Keratinocyte (primary cell): ENCODE measurements around the gene DNMT3A.

Experiments used
- EZH2 ChIP-seq: IDR thresholded peaks from one replicate; pipeline ENCODE4 v1.6.1; 2012; ENCODE audit warnings: inconsistent platforms, mild to moderate bottlenecking, low read length, moderate library complexity
- TF ChIP-seq, protein P1 (sequence below), 3 experiments: IDR thresholded peaks in 1 of 3; conservative IDR thresholded peaks in 1 of 3; optimal IDR thresholded peaks in 1 of 3; 2 replicates in 2 of 3; 3 replicates in 1 of 3; pipeline versions ENCODE3 to v1.5.1; 2011; ENCODE audit warnings: low read length in 3 of 3, mild to moderate bottlenecking in 3 of 3, moderate library complexity in 2 of 3, control low read depth in 1 of 3, inconsistent platforms in 1 of 3; ENCODE audit not compliant: insufficient read depth in 2 of 3; ENCODE audit errors: extremely low read depth in 1 of 3

DNA sequence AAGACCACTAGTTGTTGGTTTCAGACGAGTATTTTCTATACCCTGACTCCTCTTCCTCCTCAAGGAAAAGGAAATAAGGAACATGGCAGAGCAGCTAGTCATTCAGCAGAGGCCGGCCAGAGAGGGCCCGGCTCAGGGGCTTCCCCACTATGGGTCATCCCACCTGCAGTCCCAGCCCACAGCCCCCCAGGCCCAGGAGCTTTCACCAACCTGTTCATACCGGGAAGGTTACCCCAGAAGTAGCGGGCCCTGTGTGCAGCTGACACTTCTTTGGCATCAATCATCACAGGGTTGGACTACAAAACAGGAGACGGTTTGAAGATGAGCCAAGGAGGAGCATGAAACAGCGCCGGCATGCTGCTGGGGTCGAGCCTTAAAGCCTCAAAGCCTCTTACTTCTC, 102.8 kb downstream of the DNMT3A start:
- TF ChIP-seq, protein P1, sequence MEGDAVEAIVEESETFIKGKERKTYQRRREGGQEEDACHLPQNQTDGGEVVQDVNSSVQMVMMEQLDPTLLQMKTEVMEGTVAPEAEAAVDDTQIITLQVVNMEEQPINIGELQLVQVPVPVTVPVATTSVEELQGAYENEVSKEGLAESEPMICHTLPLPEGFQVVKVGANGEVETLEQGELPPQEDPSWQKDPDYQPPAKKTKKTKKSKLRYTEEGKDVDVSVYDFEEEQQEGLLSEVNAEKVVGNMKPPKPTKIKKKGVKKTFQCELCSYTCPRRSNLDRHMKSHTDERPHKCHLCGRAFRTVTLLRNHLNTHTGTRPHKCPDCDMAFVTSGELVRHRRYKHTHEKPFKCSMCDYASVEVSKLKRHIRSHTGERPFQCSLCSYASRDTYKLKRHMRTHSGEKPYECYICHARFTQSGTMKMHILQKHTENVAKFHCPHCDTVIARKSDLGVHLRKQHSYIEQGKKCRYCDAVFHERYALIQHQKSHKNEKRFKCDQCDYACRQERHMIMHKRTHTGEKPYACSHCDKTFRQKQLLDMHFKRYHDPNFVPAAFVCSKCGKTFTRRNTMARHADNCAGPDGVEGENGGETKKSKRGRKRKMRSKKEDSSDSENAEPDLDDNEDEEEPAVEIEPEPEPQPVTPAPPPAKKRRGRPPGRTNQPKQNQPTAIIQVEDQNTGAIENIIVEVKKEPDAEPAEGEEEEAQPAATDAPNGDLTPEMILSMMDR (optimal IDR thresholded peaks at IDR 0.05 in 1 of 3, IDR thresholded peaks at IDR 0.05 in 1 of 3, conservative IDR thresholded peaks at IDR 0.05 in 1 of 3; ENCODE audit: extremely low read depth in 1 of 3, insufficient read depth in 2 of 3, low read length in 3 of 3): no peak
- no peak for TF ChIP-seq EZH2
